Measurements from ENCODE around the gene ZNF687.
A peak's percentile ranks its signal among the peaks of the same experiment; 100 is the strongest.

The ZNF687 gene

GRCh38 chr1:151327903-151328674 is 46.0 kb downstream of the ZNF687 start:
- Histone ChIP-seq H3K27ac (replicated peaks) (peak overlapping the region; percentile 97), H3K4me3 (replicated peaks; ENCODE audit: insufficient read depth, low read length) (peak overlapping the region; percentile 35), H3K27me3 (ENCODE audit: insufficient read depth, poor library complexity, severe bottlenecking) (no peaks in the 10 kb centered on the region)
- no peak for DNase-seq (ENCODE audit: low read depth in 1 of 2, low spot score in 1 of 2)
- TF ChIP-seq REST (IDR thresholded peaks at IDR 0.05; ENCODE audit: insufficient replicate concordance, low read depth) (no peak), SPI1 (IDR thresholded peaks at IDR 0.05; ENCODE audit: borderline replicate concordance, low read depth) (no peak), POLR2AphosphoS5 (IDR thresholded peaks at IDR 0.05; ENCODE audit: low read depth) (no peak), CTCF (IDR thresholded peaks at IDR 0.05; ENCODE audit: insufficient read depth, low read length) (no peak), GABPA (IDR thresholded peaks at IDR 0.05; ENCODE audit: low read depth) (no peak)

- DNase-seq (ENCODE audit: low read depth in 1 of 2, low spot score in 1 of 2) = no peak
- TF ChIP-seq SPI1 (IDR thresholded peaks at IDR 0.05; ENCODE audit: borderline replicate concordance, low read depth) (no peak), GABPA (IDR thresholded peaks at IDR 0.05; ENCODE audit: low read depth) (no peak), REST (IDR thresholded peaks at IDR 0.05; ENCODE audit: insufficient replicate concordance, low read depth) (no peak), CTCF (IDR thresholded peaks at IDR 0.05; ENCODE audit: insufficient read depth, low read length) (no peak), POLR2AphosphoS5 (IDR thresholded peaks at IDR 0.05; ENCODE audit: low read depth) (no peak)
- Histone ChIP-seq H3K4me3 (replicated peaks; ENCODE audit: insufficient read depth, low read length) (no peak overlapping the region), H3K27ac (replicated peaks) (no peak overlapping the region), H3K27me3 (ENCODE audit: insufficient read depth, poor library complexity, severe bottlenecking) (no peaks in the 10 kb centered on the region)
These were observed 52.7 kb downstream of the ZNF687 start for GRCh38 chr1:151334822-151335221.

GRCh38 chr1:151336556-151336955 is 54.5 kb downstream of the ZNF687 start:
- H3K27me3 ChIP-seq (ENCODE audit: insufficient read depth, poor library complexity, severe bottlenecking) = no peaks in the 10 kb centered on the region
- H3K4me3 ChIP-seq (replicated peaks; ENCODE audit: insufficient read depth, low read length) = no peak overlapping the region
- TF ChIP-seq POLR2AphosphoS5 (IDR thresholded peaks at IDR 0.05; ENCODE audit: low read depth) (no peak), SPI1 (IDR thresholded peaks at IDR 0.05; ENCODE audit: borderline replicate concordance, low read depth) (no peak), GABPA (IDR thresholded peaks at IDR 0.05; ENCODE audit: low read depth) (no peak)
- no peak overlapping the region for H3K27ac ChIP-seq (replicated peaks)
- DNase-seq (ENCODE audit: low read depth in 1 of 2, low spot score in 1 of 2) = no peak

GRCh38 chr1:151340870-151341754 is 59.0 kb downstream of the ZNF687 start:
- H3K4me3 ChIP-seq (replicated peaks; ENCODE audit: insufficient read depth, low read length) = no peak overlapping the region
- peak; percentile 68 to 76 for DNase-seq (ENCODE audit: low read depth in 1 of 2, low spot score in 1 of 2)
- no peaks in the 10 kb centered on the region for H3K27me3 ChIP-seq (ENCODE audit: insufficient read depth, poor library complexity, severe bottlenecking)
- TF ChIP-seq CTCF (IDR thresholded peaks at IDR 0.05; ENCODE audit: insufficient read depth, low read length) (peak; percentile 40), GABPA (IDR thresholded peaks at IDR 0.05; ENCODE audit: low read depth) (no peak)
- no peak overlapping the region for H3K27ac ChIP-seq (replicated peaks)
